A673 (cell line): ENCODE results near the gene RGS2. TPM values are rescaled to one million over a fixed set of nuclear protein-coding genes. Genes with fewer than 3 reads are reported as not detected.

Experiments
- BruUV-seq: library from RNA; stranded (reverse); fragments of 400-500 nt; replicated peaks from 2 replicates; lab custom pipeline; 2021; lab: Mats Ljungman, UMichigan
- CTCF ChIA-PET: fragments of 300-600 bp; sonication (Branson Sonifier 250); formaldehyde crosslinking; loops from one replicate; lab custom pipeline; 2022; ENCODE audit warnings: antibody characterized with exemption; lab: Charles Lee
- POLR2A ChIA-PET: fragments of 300-600 bp; sonication (Branson Sonifier 250); formaldehyde crosslinking; loops from one replicate; lab custom pipeline; 2022; ENCODE audit warnings: antibody characterized with exemption; ENCODE audit not compliant: low non-redundant PET; lab: Charles Lee
- DNase-seq: peaks from one replicate; pipeline ENCODE4 v3.0.0-alpha.2; 2015; ENCODE audit warnings: low spot score
- H3K27ac ChIP-seq: fragments of 200-600 bp; sonication (generic); 2 replicates; pipeline ENCODE4 v1.5.1; 2016; ENCODE audit warnings: mixed run types, low read depth, mild to moderate bottlenecking, mixed read lengths, antibody characterized with exemption, low read length; ENCODE audit not compliant: poor library complexity, severe bottlenecking
- H3K27me3 ChIP-seq: fragments of 200-600 bp; sonication (generic); replicated peaks from 2 replicates; pipeline ENCODE4 v1.6.1; 2017; ENCODE audit warnings: mixed run types, low read depth, mild to moderate bottlenecking, mixed read lengths, antibody characterized with exemption, low read length; ENCODE audit not compliant: insufficient read depth, poor library complexity
- H3K36me3 ChIP-seq: fragments of 200-600 bp; sonication (generic); 2 replicates; pipeline ENCODE4 v1.6.1; 2016; ENCODE audit warnings: mixed run types, mild to moderate bottlenecking, mixed read lengths, antibody characterized with exemption, low read length; ENCODE audit not compliant: insufficient read depth, poor library complexity, severe bottlenecking
- H3K4me1 ChIP-seq: fragments of 200-600 bp; sonication (generic); 2 replicates; pipeline ENCODE4 v1.6.1; 2017; ENCODE audit warnings: mixed run types, mild to moderate bottlenecking, mixed read lengths, antibody characterized with exemption, low read length; ENCODE audit not compliant: insufficient read depth, poor library complexity, severe bottlenecking
- H3K4me3 ChIP-seq: fragments of 200-600 bp; sonication (generic); 2 replicates; pipeline ENCODE4 v1.5.1; 2016; ENCODE audit warnings: low read depth, mixed run types, mild to moderate bottlenecking, mixed read lengths, low read length; ENCODE audit not compliant: poor library complexity, severe bottlenecking
- H3K9me3 ChIP-seq: fragments of 200-600 bp; sonication (generic); 2 replicates; pipeline ENCODE4 v1.6.1; 2016; ENCODE audit warnings: mixed run types, low read depth, mild to moderate bottlenecking, mixed read lengths, antibody characterized with exemption, low read length; ENCODE audit not compliant: poor library complexity, severe bottlenecking
- EZH2 ChIP-seq: fragments of 200-600 bp; sonication (generic); IDR thresholded peaks from 2 replicates; pipeline ENCODE4 v1.6.1; 2017; ENCODE audit warnings: borderline replicate concordance, low read depth, mild to moderate bottlenecking, mixed read lengths, antibody characterized with exemption, low read length; ENCODE audit not compliant: poor library complexity, severe bottlenecking
- intact Hi-C: fragments of 100-400 bp; cut with micrococcal nuclease; formaldehyde crosslinking; loops from one replicate; pipeline ENCODE4 v1.10.0; 2022; ENCODE audit not compliant: unreplicated experiment
- total RNA-seq: library from RNA; stranded (reverse); gene quantifications from 2 replicates; pipeline ENCODE4 v1.2.3, GENCODE V29; 2021
- TF ChIP-seq, protein P1 (sequence below): fragments of 300-800, 200-600 bp; sonication (generic); conservative IDR thresholded peaks from 2 replicates; pipeline ENCODE4 v1.5.1; 2017; ENCODE audit warnings: low read depth, mild to moderate bottlenecking, antibody characterized with exemption, low read length, moderate library complexity, mixed read lengths

The RGS2 gene
- total RNA-seq, 1 experiment from 2014 or later: 24.7 TPM

DNA sequence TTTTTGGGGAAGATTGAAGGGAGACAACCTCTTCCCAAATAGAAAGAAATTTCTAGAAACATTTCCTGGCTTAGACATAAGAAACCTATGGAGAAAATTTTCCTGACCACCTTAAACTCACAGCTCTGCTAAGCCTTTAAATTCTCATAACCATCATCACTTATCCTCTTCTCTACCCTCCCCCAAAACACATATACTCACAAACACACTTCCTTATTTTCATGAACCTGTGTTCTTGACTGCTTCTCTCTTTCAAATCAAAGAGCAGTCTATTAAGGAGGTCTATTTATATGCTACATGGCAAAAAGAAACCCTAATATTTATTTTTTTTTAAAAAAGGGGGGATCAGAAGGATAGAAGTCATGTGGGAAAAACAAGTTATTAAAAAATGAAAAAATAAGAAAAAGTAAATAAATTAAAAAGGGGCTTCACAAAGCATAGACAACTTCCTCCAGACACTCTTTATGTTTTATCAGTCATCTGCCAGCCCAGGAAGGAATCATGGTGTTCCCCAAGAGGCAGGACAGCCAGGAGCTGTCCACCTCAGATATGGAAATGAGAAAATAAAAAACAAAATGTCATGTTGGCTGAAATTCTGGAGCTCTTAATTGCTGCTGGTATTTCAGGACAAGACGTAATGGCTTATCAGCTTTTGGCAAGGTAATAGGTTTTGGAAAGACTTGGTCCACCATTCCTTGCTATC, 12.8 kb upstream of the RGS2 start:
- H3K4me3 ChIP-seq: no peak overlapping the region
- CTCF ChIA-PET: interaction anchor here (0.6 kb wide), 1 partner anchor 59 kb away, joined by 6 read pairs; no protein-coding TSS in a partner anchor
- POLR2A ChIA-PET: no interaction called here
- intact Hi-C loops: no loop called here
- no peaks in the 10 kb centered on the region for H3K9me3 ChIP-seq
- no peaks in the 10 kb centered on the region for H3K27me3 ChIP-seq
- H3K4me1 ChIP-seq: peaks cover 5% of the 10 kb centered on the region
- no peak overlapping the region for H3K27ac ChIP-seq
- no peak for DNase-seq
- TF ChIP-seq, protein P1, sequence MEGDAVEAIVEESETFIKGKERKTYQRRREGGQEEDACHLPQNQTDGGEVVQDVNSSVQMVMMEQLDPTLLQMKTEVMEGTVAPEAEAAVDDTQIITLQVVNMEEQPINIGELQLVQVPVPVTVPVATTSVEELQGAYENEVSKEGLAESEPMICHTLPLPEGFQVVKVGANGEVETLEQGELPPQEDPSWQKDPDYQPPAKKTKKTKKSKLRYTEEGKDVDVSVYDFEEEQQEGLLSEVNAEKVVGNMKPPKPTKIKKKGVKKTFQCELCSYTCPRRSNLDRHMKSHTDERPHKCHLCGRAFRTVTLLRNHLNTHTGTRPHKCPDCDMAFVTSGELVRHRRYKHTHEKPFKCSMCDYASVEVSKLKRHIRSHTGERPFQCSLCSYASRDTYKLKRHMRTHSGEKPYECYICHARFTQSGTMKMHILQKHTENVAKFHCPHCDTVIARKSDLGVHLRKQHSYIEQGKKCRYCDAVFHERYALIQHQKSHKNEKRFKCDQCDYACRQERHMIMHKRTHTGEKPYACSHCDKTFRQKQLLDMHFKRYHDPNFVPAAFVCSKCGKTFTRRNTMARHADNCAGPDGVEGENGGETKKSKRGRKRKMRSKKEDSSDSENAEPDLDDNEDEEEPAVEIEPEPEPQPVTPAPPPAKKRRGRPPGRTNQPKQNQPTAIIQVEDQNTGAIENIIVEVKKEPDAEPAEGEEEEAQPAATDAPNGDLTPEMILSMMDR: no peak
- no peak for TF ChIP-seq EZH2
- no peaks in the 10 kb centered on the region for H3K36me3 ChIP-seq
- BruUV-seq: no TSS peak

DNA sequence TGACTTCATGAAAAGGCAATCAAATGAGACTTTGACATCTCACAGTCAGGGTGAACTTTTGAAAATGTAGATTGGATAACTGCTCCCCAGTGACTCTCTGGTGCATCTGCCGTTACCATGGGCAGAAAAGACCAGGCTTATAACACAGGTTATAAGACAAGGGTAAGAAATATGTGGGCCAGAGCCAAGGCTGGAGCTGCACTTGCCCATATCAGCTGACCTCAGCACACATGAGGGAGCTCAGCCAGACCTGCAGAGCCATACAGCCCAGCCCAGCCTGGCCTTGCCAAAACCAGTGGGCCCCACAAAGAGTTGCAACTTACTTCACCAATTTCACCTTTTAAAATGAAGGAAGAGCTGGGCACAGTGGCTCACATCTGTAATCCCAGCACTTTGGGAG, 11.7 kb upstream of the RGS2 start:
- H3K9me3 ChIP-seq: no peaks in the 10 kb centered on the region
- POLR2A ChIA-PET: no interaction called here
- TF ChIP-seq, protein P1: no peak
- TF ChIP-seq EZH2: no peak
- peaks cover 5% of the 10 kb centered on the region for H3K4me1 ChIP-seq
- no peak overlapping the region for H3K27ac ChIP-seq
- H3K36me3 ChIP-seq: no peaks in the 10 kb centered on the region
- H3K4me3 ChIP-seq: no peak overlapping the region
- H3K27me3 ChIP-seq: no peaks in the 10 kb centered on the region
- CTCF ChIA-PET: no interaction called here
- intact Hi-C loops: no loop called here
- BruUV-seq: no TSS peak
- DNase-seq: no peak

DNA sequence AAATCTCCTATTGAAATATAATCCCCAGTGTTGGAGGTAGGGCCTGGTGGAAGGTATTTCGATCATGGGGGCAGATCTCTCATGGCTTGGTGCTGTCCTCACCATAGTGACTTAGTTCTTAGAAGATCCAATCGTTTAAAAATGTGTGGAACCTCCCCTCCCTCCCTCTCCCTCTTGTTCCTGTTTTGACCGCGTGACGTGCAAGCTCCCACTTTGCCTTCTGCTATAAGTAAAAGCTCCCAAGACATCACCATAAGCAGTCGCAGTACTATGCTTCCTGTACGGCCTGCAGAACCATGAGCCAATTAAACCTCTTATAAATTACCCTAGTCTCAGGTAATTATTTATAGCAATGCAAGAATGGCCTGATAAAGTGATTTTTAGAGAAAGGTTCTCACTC, 10.9 kb upstream of the RGS2 start:
- BruUV-seq: no TSS peak
- POLR2A ChIA-PET: no interaction called here

More for the DNA sequence above, 10.9 kb upstream of the RGS2 start:
- CTCF ChIA-PET: no interaction called here
- no peak for TF ChIP-seq EZH2
- TF ChIP-seq, protein P1: no peak
- Histone ChIP-seq H3K9me3 (no peaks in the 10 kb centered on the region), H3K27me3 (no peaks in the 10 kb centered on the region), H3K4me1 (peaks cover 5% of the 10 kb centered on the region), H3K27ac (no peak overlapping the region), H3K36me3 (no peaks in the 10 kb centered on the region), H3K4me3 (no peak overlapping the region)
- no peak for DNase-seq
- intact Hi-C loops: no loop called here
